H9 (cell line): ENCODE data around the gene MTX1. TPM values are rescaled to one million over a fixed set of nuclear protein-coding genes. Genes with fewer than 3 reads are reported as not detected.

ENCODE experiments used
- DNase-seq: peaks from one replicate; pipeline ENCODE4 v3.0.0-alpha.2; 2017
- H2AFZ ChIP-seq: one replicate; pipeline ENCODE4 v1.6.1; 2013; ENCODE audit warnings: mild to moderate bottlenecking, low read length, control low read depth, moderate library complexity
- H2AK5ac ChIP-seq: 2 replicates; pipeline ENCODE4 v1.6.1; 2013; ENCODE audit warnings: low read length, control low read depth, mixed read lengths; ENCODE audit not compliant: insufficient read length
- H2BK120ac ChIP-seq: one replicate; pipeline ENCODE4 v1.6.1; 2013; ENCODE audit warnings: low read depth, mild to moderate bottlenecking, low read length, control low read depth, inconsistent platforms; ENCODE audit not compliant: poor library complexity, severe bottlenecking
- H2BK12ac ChIP-seq: 2 replicates; pipeline ENCODE4 v1.6.1; 2013; ENCODE audit warnings: low read length, control low read depth, mixed read lengths, low read depth; ENCODE audit not compliant: insufficient read length
- H2BK15ac ChIP-seq: 2 replicates; pipeline ENCODE4 v1.6.1; 2013; ENCODE audit warnings: low read depth, low read length, control low read depth
- H2BK20ac ChIP-seq: one replicate; pipeline ENCODE4 v1.6.1; 2013; ENCODE audit warnings: low read depth, mild to moderate bottlenecking, low read length, control low read depth, inconsistent platforms; ENCODE audit not compliant: poor library complexity, severe bottlenecking
- H2BK5ac ChIP-seq: 2 replicates; pipeline ENCODE4 v1.6.1; 2013; ENCODE audit warnings: low read length, control low read depth, mixed read lengths; ENCODE audit not compliant: insufficient read length
- H3K14ac ChIP-seq: 2 replicates; pipeline ENCODE4 v1.6.1; 2013; ENCODE audit warnings: low read length, control low read depth; ENCODE audit not compliant: insufficient read depth
- H3K18ac ChIP-seq: 2 replicates; pipeline ENCODE4 v1.6.1; 2013; ENCODE audit warnings: low read depth, mild to moderate bottlenecking, mixed read lengths, low read length, control low read depth; ENCODE audit not compliant: insufficient read length
- H3K23ac ChIP-seq: 2 replicates; pipeline ENCODE4 v1.6.1; 2013; ENCODE audit warnings: low read length, control low read depth, mixed read lengths, low read depth; ENCODE audit not compliant: insufficient read length
- H3K23me2 ChIP-seq: 2 replicates; pipeline ENCODE4 v1.6.1; 2013; ENCODE audit warnings: low read depth, mild to moderate bottlenecking, mixed read lengths, low read length, control low read depth; ENCODE audit not compliant: insufficient read length, poor library complexity, severe bottlenecking
- H3K27ac ChIP-seq: 2 replicates; pipeline ENCODE4 v1.5.1; 2013; ENCODE audit warnings: low read length, control low read depth, mixed read lengths, low read depth; ENCODE audit not compliant: insufficient read length
- H3K27me3 ChIP-seq: 2 replicates; pipeline ENCODE4 v1.6.1; 2013; ENCODE audit warnings: low read length, control low read depth, inconsistent platforms; ENCODE audit not compliant: insufficient read depth
- H3K4ac ChIP-seq: 2 replicates; pipeline ENCODE4 v1.6.1; 2013; ENCODE audit warnings: low read depth, mild to moderate bottlenecking, control low read depth, inconsistent platforms, low read length, moderate library complexity
- H3K4me1 ChIP-seq: 2 replicates; pipeline ENCODE4 v1.6.1; 2013; ENCODE audit warnings: low read length, control low read depth, inconsistent platforms; ENCODE audit not compliant: insufficient read depth
- H3K4me2 ChIP-seq: 2 replicates; pipeline ENCODE4 v1.6.1; 2013; ENCODE audit warnings: low read length, control low read depth, mixed read lengths; ENCODE audit not compliant: insufficient read length, insufficient read depth
- H3K56ac ChIP-seq: 2 replicates; pipeline ENCODE4 v1.6.1; 2013; ENCODE audit warnings: low read depth, mild to moderate bottlenecking, mixed read lengths, low read length, control low read depth; ENCODE audit not compliant: insufficient read length
- H3K79me1 ChIP-seq: 2 replicates; pipeline ENCODE4 v1.6.1; 2013; ENCODE audit warnings: low read depth, mild to moderate bottlenecking, moderate library complexity, low read length, control low read depth, inconsistent platforms; ENCODE audit not compliant: insufficient read depth, poor library complexity, severe bottlenecking
- H3K79me2 ChIP-seq: 2 replicates; pipeline ENCODE4 v1.6.1; 2013; ENCODE audit warnings: low read length, control low read depth, inconsistent platforms; ENCODE audit not compliant: insufficient read depth
- H3K9ac ChIP-seq: 2 replicates; pipeline ENCODE4 v1.6.1; 2013; ENCODE audit warnings: low read length, control low read depth, mixed read lengths; ENCODE audit not compliant: insufficient read length; ENCODE audit errors: extremely low read depth
- H3K9me3 ChIP-seq: one replicate; pipeline ENCODE4 v1.6.1; 2013; ENCODE audit warnings: low read depth, low read length, inconsistent platforms; ENCODE audit not compliant: control insufficient read depth
- H3T11ph ChIP-seq: one replicate; pipeline ENCODE4 v1.6.1; 2013; ENCODE audit warnings: mild to moderate bottlenecking, low read length, control low read depth, inconsistent platforms
- H4K20me1 ChIP-seq: one replicate; pipeline ENCODE4 v1.6.1; 2013; ENCODE audit not compliant: control insufficient read depth, insufficient read length, insufficient read depth
- H4K5ac ChIP-seq: 2 replicates; pipeline ENCODE4 v1.6.1; 2013; ENCODE audit warnings: low read depth, mild to moderate bottlenecking, mixed read lengths, low read length, control low read depth; ENCODE audit not compliant: insufficient read length
- H4K8ac ChIP-seq: replicated peaks from 2 replicates; pipeline ENCODE4 v1.6.1; 2013; ENCODE audit warnings: low read length, control low read depth, mixed read lengths, low read depth; ENCODE audit not compliant: insufficient read length
- H4K91ac ChIP-seq: 2 replicates; pipeline ENCODE4 v1.6.1; 2013; ENCODE audit warnings: low read depth, mild to moderate bottlenecking, moderate library complexity, mixed read lengths, low read length, control low read depth; ENCODE audit not compliant: insufficient read length
- H3K27ac Mint-ChIP-seq, 3 experiments: 2 replicates in 2 of 3; 3 replicates in 1 of 3; pipeline ENCODE4 v1.8.0; 2020 to 2021; ENCODE audit warnings: mixed read lengths in 3 of 3, mild to moderate bottlenecking in 1 of 3, moderate library complexity in 1 of 3
- H3K27me3 Mint-ChIP-seq: 2 replicates; pipeline ENCODE4 v1.8.0; 2021; ENCODE audit warnings: low read depth, mild to moderate bottlenecking, moderate library complexity, mixed read lengths
- H3K36me3 Mint-ChIP-seq, 3 experiments: 2 replicates in 2 of 3; 3 replicates in 1 of 3; pipeline ENCODE4 v1.8.0; 2020 to 2021; ENCODE audit warnings: low read depth in 3 of 3, mixed read lengths in 3 of 3; ENCODE audit not compliant: insufficient read depth in 1 of 3
- H3K4me1 Mint-ChIP-seq, 2 experiments: 2 replicates each; pipeline ENCODE4 v1.8.0; 2020; ENCODE audit warnings: mixed read lengths in 2 of 2
- H3K4me3 Mint-ChIP-seq, 2 experiments: 2 replicates in 1 of 2; 3 replicates in 1 of 2; pipeline ENCODE4 v1.8.0; 2020 to 2021; ENCODE audit warnings: mild to moderate bottlenecking in 2 of 2, mixed read lengths in 2 of 2, moderate library complexity in 1 of 2
- H3K9me3 Mint-ChIP-seq, 2 experiments: 2 replicates in 1 of 2; 3 replicates in 1 of 2; pipeline ENCODE4 v1.8.0; 2020; ENCODE audit warnings: mild to moderate bottlenecking in 2 of 2, mixed read lengths in 2 of 2, moderate library complexity in 1 of 2
- CTCF ChIP-seq: fragments of 200-600 bp; sonication (generic); conservative IDR thresholded peaks from 3 replicates; pipeline ENCODE4 v1.8.0; 2021; ENCODE audit warnings: antibody characterized with exemption, mild to moderate bottlenecking
- WGBS: extraction: QIAGEN DNeasy Blood & Tissue Kit; methylation state at CpG from one replicate; pipeline ENCODE4 v1.1.7; 2013; ENCODE audit warnings: missing lambda C conversion rate, low lambda C conversion rate, mixed read lengths; ENCODE audit not compliant: insufficient read length; ENCODE audit errors: extremely low coverage; 5-methylcytosine and 5-hydroxymethylcytosine counted together
- total RNA-seq: library from RNA; stranded (reverse); gene quantifications from 2 replicates; pipeline ENCODE4 v1.2.1, GENCODE V29; 2021

MTX1 gene
- total RNA-seq, 1 experiment from 2014 or later = 45.0 TPM

DNA sequence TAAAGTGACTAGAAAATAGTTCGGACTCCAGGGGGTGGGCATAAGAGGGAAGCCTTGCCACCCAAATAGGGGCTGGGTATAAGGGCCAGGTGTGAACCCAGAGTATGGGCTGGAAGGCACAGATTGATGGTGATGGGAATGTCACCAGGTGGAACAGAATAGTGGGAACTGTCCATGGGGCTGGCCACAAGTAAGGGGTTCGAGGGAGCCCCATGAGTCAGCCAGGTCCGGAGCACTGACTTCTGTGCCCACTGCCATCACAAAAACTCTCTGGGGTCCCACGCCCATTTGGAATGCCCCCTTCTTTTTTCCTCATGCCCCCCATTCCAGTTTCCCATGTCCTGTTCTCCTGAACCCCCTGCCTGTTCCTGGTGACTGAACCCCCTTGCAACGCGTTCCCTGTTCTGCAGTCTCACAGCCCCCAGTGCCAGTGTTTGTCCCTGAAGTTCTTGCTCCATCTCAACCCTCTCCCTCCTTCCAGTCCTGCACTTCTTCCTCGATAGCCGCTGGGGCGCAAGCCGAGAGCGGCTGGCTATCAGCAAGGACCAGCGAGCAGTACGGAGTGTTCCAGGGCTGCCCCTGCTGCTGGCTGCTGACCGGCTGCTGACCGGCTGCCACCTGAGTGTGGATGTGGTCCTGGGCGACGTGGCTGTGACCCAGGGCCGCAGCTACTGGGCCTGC lies 27.0 kb upstream of the MTX1 start:
- Histone ChIP-seq H3K4ac (no peak overlapping the region), H3K14ac (no peak overlapping the region), H3K79me2 (no peaks in the 10 kb centered on the region), H3T11ph (no peak overlapping the region), H3K79me1 (no peaks in the 10 kb centered on the region), H2BK15ac (no peak overlapping the region), H4K20me1 (no peaks in the 10 kb centered on the region), H3K23ac (no peak overlapping the region), H3K56ac (no peak overlapping the region), H3K9ac (no peak overlapping the region), H3K4me1 (peaks cover under 1% of the 10 kb centered on the region), H3K27me3 (no peaks in the 10 kb centered on the region), H3K9me3 (no peaks in the 10 kb centered on the region), H2AK5ac (no peak overlapping the region), H3K18ac (no peak overlapping the region), H4K8ac (no peak overlapping the region), H4K5ac (no peak overlapping the region), H2BK12ac (no peak overlapping the region), H3K27ac (no peak overlapping the region), H4K91ac (no peak overlapping the region), H3K4me2 (no peak overlapping the region), H2BK5ac (no peak overlapping the region), H2AFZ (no peak overlapping the region), H2BK20ac (no peak overlapping the region), H2BK120ac (no peak overlapping the region), H3K23me2 (no peaks in the 10 kb centered on the region)
- Mint-ChIP-seq H3K9me3 (no peaks in the 10 kb centered on the region), H3K36me3 (peaks cover 38 to 69% (median 58%) of the 10 kb centered on the region in 3 experiments), H3K27me3 (no peaks in the 10 kb centered on the region; the same call in 1 of the 2 replicates), H3K4me1 (peaks cover 9 to 18% of the 10 kb centered on the region in 2 experiments), H3K4me3 (no peak overlapping the region; a peak in 1 of 5 replicates), H3K27ac (no peak overlapping the region; a peak in 1 of 7 replicates)
- TF ChIP-seq CTCF = no peak
- no CpG with 5 or more reads among the region's 18 CpGs for WGBS
- DNase-seq = no peak
